Ovary (tissue), 3 donors: ENCODE results near the gene C1orf167.

Experiments
- CTCF ChIP-seq, 3 donors: fragments of 450-650 bp in 2 of 3; fragments of 200-600 bp in 1 of 3; IDR thresholded peaks; one replicate each; pipeline versions ENCODE4 v1.5.1 to v1.8.0; 2016 to 2022; ENCODE audit warnings: antibody characterized with exemption in 3 of 3, mild to moderate bottlenecking in 1 of 3
- POLR2A ChIP-seq: fragments of 450-650 bp; IDR thresholded peaks from one replicate; pipeline ENCODE4 v1.6.1; 2017; ENCODE audit warnings: antibody characterized with exemption, mild to moderate bottlenecking, moderate library complexity
- donor health status: DM: no; HTN: no; CAD: no.

- TF ChIP-seq CTCF (IDR thresholded peaks at IDR 0.05) (no peak), POLR2A (no peak)
Measured at GRCh38 chr1:11833900-11834299, 71.9 kb downstream of the C1orf167 start.
